ENCODE data around the gene BMP2K. TPM values are rescaled to one million over a fixed set of nuclear protein-coding genes. Genes with fewer than 3 reads are reported as not detected.

BMP2K gene
- polyA plus RNA-seq, 1 donor (not counting 4 experiments of a cell fraction or from before 2014, with no cell fraction given) = 35.4 TPM

DNA sequence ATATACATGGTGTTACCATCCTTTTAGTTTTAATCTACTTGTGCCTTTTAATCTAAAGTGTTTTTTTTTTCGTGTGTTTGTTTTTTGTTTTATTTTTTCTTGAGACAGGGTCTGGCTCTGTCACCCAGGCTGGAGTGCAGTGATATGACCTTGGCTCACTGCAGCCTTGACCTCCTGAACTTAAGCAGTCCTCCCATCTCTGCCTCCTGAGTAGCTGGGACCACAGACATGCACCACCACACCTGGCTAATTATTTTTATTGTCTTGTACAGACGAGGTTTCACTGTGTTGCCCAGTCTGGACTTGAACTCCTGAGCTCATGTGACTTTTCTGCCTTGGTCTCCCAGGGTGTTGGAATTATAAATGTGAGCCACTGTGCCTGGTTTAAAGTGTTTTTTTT lies 33.1 kb downstream of the BMP2K start:
- no peak overlapping the region for H2AFZ ChIP-seq (ENCODE audit: control insufficient read depth, low read length)
- no peaks in the 10 kb centered on the region for H3K4me1 ChIP-seq (ENCODE audit: control insufficient read depth, extremely low read depth, insufficient read depth, low read length)
- no peak overlapping the region for H3K4me2 ChIP-seq (ENCODE audit: control insufficient read depth, extremely low read depth, insufficient read depth, low read depth, low read length)
- dilution Hi-C loops (cut with MboI; ENCODE audit: extremely low pct_ligation_motif_present, low sequenced_read_pairs) = no loop called here
- no peaks in the 10 kb centered on the region for H3K9me1 ChIP-seq (ENCODE audit: control insufficient read depth, extremely low read depth, insufficient read depth, low read length)
- no peak overlapping the region for H3K4me3 ChIP-seq (ENCODE audit: control insufficient read depth in 2 of 3, extremely low read depth in 1 of 3, insufficient read depth in 2 of 3, low read depth in 1 of 3, low read length in 3 of 3)
- FAIRE-seq (no peak), DNase-seq (ENCODE audit: low read depth, low spot score) (no peak)
- H3K9ac ChIP-seq (ENCODE audit: control insufficient read depth, extremely low read depth, insufficient read depth, low read length) = no peak overlapping the region
- no peak overlapping the region for H3K27ac ChIP-seq (ENCODE audit: control insufficient read depth, insufficient read depth, low read length)
- TF ChIP-seq, protein P1, sequence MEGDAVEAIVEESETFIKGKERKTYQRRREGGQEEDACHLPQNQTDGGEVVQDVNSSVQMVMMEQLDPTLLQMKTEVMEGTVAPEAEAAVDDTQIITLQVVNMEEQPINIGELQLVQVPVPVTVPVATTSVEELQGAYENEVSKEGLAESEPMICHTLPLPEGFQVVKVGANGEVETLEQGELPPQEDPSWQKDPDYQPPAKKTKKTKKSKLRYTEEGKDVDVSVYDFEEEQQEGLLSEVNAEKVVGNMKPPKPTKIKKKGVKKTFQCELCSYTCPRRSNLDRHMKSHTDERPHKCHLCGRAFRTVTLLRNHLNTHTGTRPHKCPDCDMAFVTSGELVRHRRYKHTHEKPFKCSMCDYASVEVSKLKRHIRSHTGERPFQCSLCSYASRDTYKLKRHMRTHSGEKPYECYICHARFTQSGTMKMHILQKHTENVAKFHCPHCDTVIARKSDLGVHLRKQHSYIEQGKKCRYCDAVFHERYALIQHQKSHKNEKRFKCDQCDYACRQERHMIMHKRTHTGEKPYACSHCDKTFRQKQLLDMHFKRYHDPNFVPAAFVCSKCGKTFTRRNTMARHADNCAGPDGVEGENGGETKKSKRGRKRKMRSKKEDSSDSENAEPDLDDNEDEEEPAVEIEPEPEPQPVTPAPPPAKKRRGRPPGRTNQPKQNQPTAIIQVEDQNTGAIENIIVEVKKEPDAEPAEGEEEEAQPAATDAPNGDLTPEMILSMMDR (optimal IDR thresholded peaks at IDR 0.05 in 1 of 3, IDR thresholded peaks at IDR 0.05 in 1 of 3, conservative IDR thresholded peaks at IDR 0.05 in 1 of 3; ENCODE audit: extremely low read depth in 1 of 3, insufficient read depth in 2 of 3, low read length in 3 of 3) = no peak
- TF ChIP-seq EZH2 (IDR thresholded peaks at IDR 0.05; ENCODE audit: low read length) = no peak
- H3K9me3 ChIP-seq (ENCODE audit: control insufficient read depth, low read depth, low read length) = peaks cover 3% of the 10 kb centered on the region
- no peaks in the 10 kb centered on the region for H3K36me3 ChIP-seq (ENCODE audit: control insufficient read depth in 2 of 2, extremely low read depth in 1 of 2, insufficient read depth in 2 of 2, low read length in 2 of 2)
- peaks cover 73% of the 10 kb centered on the region for H3K79me2 ChIP-seq (ENCODE audit: control insufficient read depth, insufficient read depth, low read length)
- H4K20me1 ChIP-seq (ENCODE audit: control insufficient read depth, extremely low read depth, insufficient read depth, low read length) = no peaks in the 10 kb centered on the region
- no peaks in the 10 kb centered on the region for H3K27me3 ChIP-seq (ENCODE audit: control insufficient read depth, extremely low read depth, insufficient read depth, low read length)

DNA sequence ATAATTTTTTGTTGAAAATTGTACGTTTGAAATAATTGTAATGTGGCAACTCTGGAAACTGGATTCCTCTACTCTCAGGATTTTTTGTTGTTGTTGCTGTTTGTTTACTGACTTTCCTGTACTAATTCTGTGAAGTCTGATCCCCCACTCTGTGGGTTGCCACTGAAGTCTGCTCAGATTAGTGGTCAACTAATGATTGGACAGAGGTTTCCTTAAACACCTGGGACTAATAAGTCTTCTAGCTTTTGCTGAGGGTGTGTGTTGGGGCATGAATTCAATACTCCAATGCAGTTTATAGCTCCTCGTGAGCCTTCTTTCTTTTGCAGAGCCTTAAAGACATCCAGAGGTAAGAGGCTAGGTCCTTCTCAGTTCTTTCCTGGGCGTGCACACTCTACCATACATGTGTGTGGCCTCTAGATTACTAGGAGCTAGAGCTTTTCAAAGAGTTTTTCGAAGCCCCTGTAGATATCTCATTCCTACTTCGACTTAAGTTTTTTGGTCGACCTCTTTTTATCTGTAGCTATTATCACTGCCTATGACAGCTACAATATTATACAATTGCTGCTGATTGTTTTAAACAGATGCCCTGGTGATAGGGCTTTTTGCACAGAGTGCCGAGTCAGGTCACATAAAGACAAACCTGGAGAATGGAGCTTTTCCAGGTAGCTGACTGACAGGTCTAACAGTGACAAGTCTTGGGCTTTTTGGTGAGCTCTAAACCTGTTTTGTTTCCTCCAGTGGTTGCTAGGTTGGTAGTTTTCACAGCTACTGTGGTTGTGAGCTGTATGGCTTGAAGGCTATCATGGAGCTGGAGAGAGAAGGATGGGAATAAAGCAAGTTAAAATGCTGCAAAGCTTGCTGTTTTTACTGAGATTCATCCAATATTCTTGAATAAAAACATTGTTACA lies 34.0 kb downstream of the BMP2K start:
- H4K20me1 ChIP-seq (ENCODE audit: control insufficient read depth, extremely low read depth, insufficient read depth, low read length) = no peaks in the 10 kb centered on the region
- peak; percentile 13 for FAIRE-seq
- dilution Hi-C loops (cut with MboI; ENCODE audit: extremely low pct_ligation_motif_present, low sequenced_read_pairs) = no loop called here

More for the DNA sequence above, 34.0 kb downstream of the BMP2K start:
- H3K36me3 ChIP-seq (ENCODE audit: control insufficient read depth in 2 of 2, extremely low read depth in 1 of 2, insufficient read depth in 2 of 2, low read length in 2 of 2) = no peaks in the 10 kb centered on the region
- H3K4me3 ChIP-seq (ENCODE audit: control insufficient read depth in 2 of 3, extremely low read depth in 1 of 3, insufficient read depth in 2 of 3, low read depth in 1 of 3, low read length in 3 of 3) = no peak overlapping the region
- H3K9me3 ChIP-seq (ENCODE audit: control insufficient read depth, low read depth, low read length) = peaks cover 3% of the 10 kb centered on the region
- no peaks in the 10 kb centered on the region for H3K27me3 ChIP-seq (ENCODE audit: control insufficient read depth, extremely low read depth, insufficient read depth, low read length)
- no peak for DNase-seq (ENCODE audit: low read depth, low spot score)
- no peak overlapping the region for H3K4me2 ChIP-seq (ENCODE audit: control insufficient read depth, extremely low read depth, insufficient read depth, low read depth, low read length)
- H3K9me1 ChIP-seq (ENCODE audit: control insufficient read depth, extremely low read depth, insufficient read depth, low read length) = no peaks in the 10 kb centered on the region
- no peak for TF ChIP-seq EZH2 (IDR thresholded peaks at IDR 0.05; ENCODE audit: low read length)
- TF ChIP-seq, protein P1 (optimal IDR thresholded peaks at IDR 0.05 in 1 of 3, IDR thresholded peaks at IDR 0.05 in 1 of 3, conservative IDR thresholded peaks at IDR 0.05 in 1 of 3; ENCODE audit: extremely low read depth in 1 of 3, insufficient read depth in 2 of 3, low read length in 3 of 3) = no peak
- H3K4me1 ChIP-seq (ENCODE audit: control insufficient read depth, extremely low read depth, insufficient read depth, low read length) = no peaks in the 10 kb centered on the region
- no peak overlapping the region for H2AFZ ChIP-seq (ENCODE audit: control insufficient read depth, low read length)
- no peak overlapping the region for H3K9ac ChIP-seq (ENCODE audit: control insufficient read depth, extremely low read depth, insufficient read depth, low read length)
- no peak overlapping the region for H3K27ac ChIP-seq (ENCODE audit: control insufficient read depth, insufficient read depth, low read length)
- peaks cover 67% of the 10 kb centered on the region for H3K79me2 ChIP-seq (ENCODE audit: control insufficient read depth, insufficient read depth, low read length)
